ENCODE results near the gene CLPSL1.

Gene CLPSL1

DNA sequence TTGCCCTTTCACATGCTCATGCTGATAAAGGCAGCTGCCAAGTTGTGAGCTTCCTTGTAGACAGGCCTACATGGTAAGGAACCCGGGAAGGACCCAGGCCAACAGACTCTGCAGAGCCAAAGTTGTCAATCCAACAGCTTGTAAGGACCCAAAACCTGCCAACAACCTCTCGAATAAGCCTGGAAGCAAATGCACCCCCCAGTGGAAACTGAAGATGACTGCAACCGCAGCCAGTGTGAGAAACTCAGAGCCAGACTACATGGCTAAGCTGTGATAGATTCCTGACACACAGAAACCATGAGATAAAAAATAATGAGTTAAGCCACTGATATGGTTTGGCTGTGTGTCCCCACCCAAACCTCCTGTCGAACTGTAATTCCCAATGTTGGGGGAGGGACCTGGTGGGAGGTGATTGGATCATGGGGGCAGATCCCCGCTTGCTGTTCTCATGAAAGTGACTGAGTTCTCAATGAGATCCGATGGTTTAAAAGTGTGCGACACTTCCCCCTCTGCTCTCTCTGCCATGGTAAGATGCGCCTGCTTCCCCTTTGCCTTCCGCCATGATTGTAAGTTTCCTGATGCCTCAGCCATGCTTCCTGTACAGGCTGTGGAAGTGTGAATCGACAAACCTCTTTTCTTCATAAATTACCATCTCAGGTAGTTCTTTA is 23.2 kb upstream of the CLPSL1 start:
- no peak for DNase-seq (ENCODE audit: low read depth in 1 of 2, low spot score in 1 of 2)

GRCh38 chr6:35759426-35759825 is 21.4 kb upstream of the CLPSL1 start:
- no peak for DNase-seq (ENCODE audit: low read depth in 1 of 2, low spot score in 1 of 2)

DNA sequence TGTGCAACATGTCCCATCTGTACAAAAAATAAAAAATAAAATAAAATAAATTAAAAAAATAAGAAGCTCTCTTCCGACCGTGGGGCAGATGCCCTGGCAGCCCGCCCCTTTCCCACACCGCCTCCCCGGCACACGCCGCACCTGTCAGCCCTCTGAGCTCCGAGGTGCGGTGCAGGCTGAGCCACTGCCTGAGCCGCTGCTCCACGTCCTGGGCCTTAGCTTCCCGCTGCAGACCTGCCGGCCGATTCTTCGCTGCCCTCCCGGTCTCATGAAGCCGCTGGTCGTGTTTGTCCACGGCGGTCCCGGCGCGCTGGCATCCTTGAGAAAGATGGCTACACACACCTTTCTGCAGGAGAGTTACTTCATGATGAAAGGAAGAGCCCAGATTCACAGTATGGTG is 15.1 kb upstream of the CLPSL1 start:
- no peak for DNase-seq (ENCODE audit: low read depth in 1 of 2, low spot score in 1 of 2)

- DNase-seq (ENCODE audit: low read depth in 1 of 2, low spot score in 1 of 2): no peak
These were observed 11.6 kb upstream of the CLPSL1 start for GRCh38 chr6:35769211-35769610.

GRCh38 chr6:35771343-35771627 is 9.5 kb upstream of the CLPSL1 start:
- no peak for DNase-seq (ENCODE audit: low read depth in 1 of 2, low spot score in 1 of 2)

GRCh38 chr6:35774116-35774794 is 6.6 kb upstream of the CLPSL1 start:
- DNase-seq (ENCODE audit: low read depth in 1 of 2, low spot score in 1 of 2): no peak

- no peak for DNase-seq (ENCODE audit: low read depth in 1 of 2, low spot score in 1 of 2)
These were observed 5.8 kb upstream of the CLPSL1 start for GRCh38 chr6:35775031-35775430.

DNA sequence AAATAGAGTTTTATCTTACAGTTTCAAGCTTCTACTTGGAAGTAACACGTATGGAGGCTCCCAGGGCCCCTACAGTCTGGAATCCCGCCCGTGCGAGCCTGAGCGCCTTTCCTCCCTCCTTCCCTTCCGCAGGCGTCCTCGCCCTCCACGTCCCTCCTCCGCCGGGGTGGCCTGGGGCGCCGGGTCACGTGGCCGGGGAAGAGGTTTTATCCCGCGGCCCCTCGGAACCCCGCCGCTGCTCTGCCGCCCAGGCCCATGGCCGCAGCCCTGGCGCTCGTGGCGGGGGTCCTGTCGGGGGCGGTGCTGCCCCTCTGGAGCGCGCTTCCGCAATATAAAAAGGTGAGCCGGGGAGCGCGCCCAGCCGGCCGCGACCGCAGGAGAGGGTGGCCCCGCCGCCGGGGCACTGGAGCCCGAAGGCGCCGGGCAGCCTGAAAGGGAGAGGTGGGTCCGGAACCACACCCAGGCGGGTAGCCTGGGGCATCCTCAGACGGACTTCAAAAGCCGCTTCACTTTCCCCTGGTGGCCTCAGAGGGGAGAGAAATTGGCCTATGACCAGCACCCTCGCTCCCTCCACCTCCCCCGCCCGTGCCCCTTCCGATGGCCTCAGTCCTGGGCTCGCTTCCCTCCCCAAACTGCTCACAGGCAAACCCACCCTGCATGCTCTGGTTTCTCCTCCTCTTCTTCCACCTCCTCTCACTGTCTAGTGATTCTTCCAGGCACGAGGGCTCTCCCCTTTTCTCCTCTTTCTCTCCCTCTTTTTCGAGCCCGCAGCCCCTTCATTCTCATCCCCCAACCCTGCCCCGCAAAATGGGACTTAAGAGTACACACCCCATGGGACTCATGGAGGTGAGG is 4.2 kb upstream of the CLPSL1 start, which contains the start of gene CLPSL2:
Gene CLPSL2, plus strand, starts transcription at position 235 of the 852 bp plus-strand sequence. Its CDS starts 21 bp downstream, at position 256.
- no peak for DNase-seq (ENCODE audit: low read depth in 1 of 2, low spot score in 1 of 2)

- no peak for DNase-seq (ENCODE audit: low read depth in 1 of 2, low spot score in 1 of 2)
These were observed 3.3 kb upstream of the CLPSL1 start for GRCh38 chr6:35777356-35778102.

DNA sequence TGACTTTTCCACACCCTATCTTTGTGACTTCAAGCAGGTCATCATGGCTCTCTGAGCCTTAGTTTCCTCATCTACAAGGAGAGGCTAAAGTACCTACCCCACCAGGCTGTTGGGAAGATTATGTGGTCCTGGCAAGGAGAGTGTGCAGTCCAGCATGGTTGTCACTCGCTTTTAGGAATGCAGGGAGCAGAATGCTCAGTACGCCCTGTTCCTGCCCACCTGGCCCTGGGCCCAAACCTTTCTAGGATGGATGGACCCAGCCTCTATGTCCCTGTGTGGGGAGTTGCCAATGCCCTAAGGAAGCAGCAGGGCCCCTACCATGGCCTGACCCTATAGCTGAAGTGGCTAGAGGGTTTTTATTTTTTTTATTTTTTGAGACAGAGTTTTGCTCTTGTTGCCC is 2.4 kb upstream of the CLPSL1 start:
- DNase-seq (ENCODE audit: low read depth in 1 of 2, low spot score in 1 of 2): no peak

DNA sequence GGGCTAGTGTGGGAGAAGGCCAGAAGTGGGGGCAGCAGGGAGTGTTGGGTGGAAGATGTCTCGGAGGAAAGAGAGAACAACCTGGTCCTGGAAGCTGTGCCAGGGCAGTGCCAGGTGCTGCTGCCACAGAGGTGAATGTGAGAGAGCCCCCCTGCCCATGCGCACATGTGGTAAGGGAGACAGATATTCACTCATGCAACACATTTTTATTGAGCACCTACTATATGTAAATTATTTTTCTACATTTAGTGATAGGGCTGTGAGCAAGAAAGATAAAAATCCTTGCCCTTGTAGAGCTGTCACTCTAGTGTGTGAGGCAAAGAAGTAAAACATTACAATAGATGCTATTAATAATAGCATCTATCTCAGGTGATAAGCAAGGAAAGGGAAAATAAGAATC is 471 bp downstream of the CLPSL1 start:
- no peak for DNase-seq (ENCODE audit: low read depth in 1 of 2, low spot score in 1 of 2)

- DNase-seq (ENCODE audit: low read depth in 1 of 2, low spot score in 1 of 2): no peak
These were observed 1.6 kb downstream of the CLPSL1 start for GRCh38 chr6:35782424-35782823.

DNA sequence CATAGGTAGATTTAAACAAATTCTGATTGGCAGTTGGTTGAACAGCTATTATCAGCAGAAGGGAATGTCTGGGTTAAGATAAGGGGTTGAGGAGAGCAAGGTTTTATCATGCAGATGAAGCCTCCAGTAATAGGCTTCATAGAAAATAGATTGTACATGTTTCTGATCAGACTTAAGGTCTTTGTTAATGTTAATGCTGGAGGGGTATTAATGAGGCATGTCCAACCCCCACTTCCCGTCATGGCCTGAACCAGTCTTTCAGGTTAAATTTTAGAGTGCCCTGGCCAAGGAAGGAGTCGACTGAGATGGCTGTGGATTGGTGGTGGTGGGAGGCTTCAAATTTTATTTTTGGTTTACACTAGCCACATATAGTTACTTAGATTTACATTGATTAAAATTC is 3.4 kb downstream of the CLPSL1 start:
- no peak for DNase-seq (ENCODE audit: low read depth in 1 of 2, low spot score in 1 of 2)

DNA sequence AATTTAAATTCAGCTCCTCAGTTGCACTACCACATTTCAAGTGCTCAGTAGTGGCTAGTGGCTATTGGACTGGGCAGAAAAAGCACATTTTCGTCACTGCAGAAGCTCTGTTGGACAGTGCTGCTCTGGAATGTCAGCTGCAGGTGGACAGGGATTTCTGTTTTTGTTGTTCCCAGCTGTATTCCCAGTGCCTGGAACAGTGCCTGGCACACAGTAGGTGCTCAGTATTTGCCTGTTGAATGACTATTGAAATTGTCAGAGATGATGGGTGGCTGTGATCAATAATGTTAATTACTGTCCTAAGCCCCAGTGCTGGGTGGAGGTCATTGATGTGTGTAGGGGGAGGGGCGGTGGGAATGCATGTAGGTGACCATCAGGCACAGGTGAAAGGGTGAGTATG is 5.5 kb downstream of the CLPSL1 start:
- DNase-seq (ENCODE audit: low read depth in 1 of 2, low spot score in 1 of 2): no peak

GRCh38 chr6:35786810-35787209 is 6.0 kb downstream of the CLPSL1 start:
- DNase-seq (ENCODE audit: low read depth in 1 of 2, low spot score in 1 of 2): no peak

- DNase-seq (ENCODE audit: low read depth in 1 of 2, low spot score in 1 of 2): no peak
These were observed 6.7 kb downstream of the CLPSL1 start for GRCh38 chr6:35787266-35788218.

DNA sequence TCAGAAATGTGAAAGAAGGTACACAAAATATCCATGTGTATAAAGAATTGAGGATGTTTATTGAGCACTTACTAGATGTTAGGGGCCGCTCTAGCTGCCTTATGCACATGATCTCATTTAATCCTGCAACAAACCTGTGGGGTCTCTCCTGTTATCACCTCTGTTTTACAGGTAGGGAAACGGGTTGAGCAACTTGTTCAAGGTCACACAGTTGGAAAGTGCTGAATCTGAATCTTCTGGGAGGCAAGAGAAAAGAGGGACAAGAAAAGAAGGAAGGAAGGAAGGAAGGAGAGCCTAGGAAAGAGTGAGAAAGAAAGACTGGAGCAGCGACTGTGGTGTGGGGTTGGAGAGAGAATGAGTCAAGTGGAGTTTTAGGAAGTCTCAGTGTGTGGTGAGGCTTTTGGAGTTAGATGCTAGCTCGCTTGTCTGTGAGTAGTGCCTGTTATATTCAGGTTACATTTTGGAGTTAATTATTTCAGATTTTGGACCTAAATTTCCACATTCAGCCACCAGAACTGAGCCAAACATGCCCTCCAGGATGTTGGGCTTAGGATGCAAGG is 7.7 kb downstream of the CLPSL1 start:
- DNase-seq (ENCODE audit: low read depth in 1 of 2, low spot score in 1 of 2): no peak

GRCh38 chr6:35790683-35791082 is 9.9 kb downstream of the CLPSL1 start:
- DNase-seq (ENCODE audit: low read depth in 1 of 2, low spot score in 1 of 2): no peak

- DNase-seq (ENCODE audit: low read depth in 1 of 2, low spot score in 1 of 2): no peak
These were observed 14.0 kb downstream of the CLPSL1 start for GRCh38 chr6:35794536-35795452.
